Endodermal cell (in vitro differentiated cells): ENCODE results near the gene PTGER3. TPM values are rescaled to one million over a fixed set of nuclear protein-coding genes. Genes with fewer than 3 reads are reported as not detected.

Source experiments
- DNase-seq: peaks from one replicate; pipeline ENCODE4 v3.0.0-alpha.2; 2017
- H3K27ac ChIP-seq: 2 replicates; pipeline ENCODE4 v1.5.1; 2013; ENCODE audit warnings: mild to moderate bottlenecking, low read depth, low read length, moderate library complexity
- H3K27me3 ChIP-seq: 2 replicates; pipeline ENCODE4 v1.6.1; 2013; ENCODE audit warnings: mild to moderate bottlenecking, low read length, moderate library complexity; ENCODE audit not compliant: insufficient read depth, control insufficient read depth, poor library complexity, severe bottlenecking
- H3K36me3 ChIP-seq: 2 replicates; pipeline ENCODE4 v1.7.0; 2013; ENCODE audit warnings: mild to moderate bottlenecking, low read length, moderate library complexity; ENCODE audit not compliant: control insufficient read depth, insufficient read depth
- H3K4me1 ChIP-seq: one replicate; pipeline ENCODE4 v1.7.0; 2013; ENCODE audit warnings: low read length; ENCODE audit not compliant: control insufficient read depth, insufficient read depth
- H3K4me3 ChIP-seq: 2 replicates; pipeline ENCODE4 v1.5.1; 2013; ENCODE audit warnings: mild to moderate bottlenecking, low read length, moderate library complexity
- H3K9ac ChIP-seq: 2 replicates; pipeline ENCODE4 v1.6.1; 2013; ENCODE audit warnings: mild to moderate bottlenecking, low read length, moderate library complexity; ENCODE audit not compliant: poor library complexity, severe bottlenecking; ENCODE audit errors: extremely low read depth
- H3K9me3 ChIP-seq: 2 replicates; pipeline ENCODE4 v1.6.1; 2013; ENCODE audit warnings: mild to moderate bottlenecking, low read length, moderate library complexity; ENCODE audit not compliant: control insufficient read depth
- H3K27ac Mint-ChIP-seq: 2 replicates; pipeline ENCODE4 v1.8.0; 2020; ENCODE audit warnings: mixed read lengths
- H3K27me3 Mint-ChIP-seq: 2 replicates; pipeline ENCODE4 v1.8.0; 2021; ENCODE audit warnings: mild to moderate bottlenecking, mixed read lengths; ENCODE audit not compliant: insufficient read depth
- H3K36me3 Mint-ChIP-seq: 2 replicates; pipeline ENCODE4 v1.8.0; 2020; ENCODE audit warnings: low read depth, mixed read lengths
- H3K4me1 Mint-ChIP-seq: 2 replicates; pipeline ENCODE4 v1.8.0; 2020; ENCODE audit warnings: mixed read lengths
- H3K4me3 Mint-ChIP-seq: 2 replicates; pipeline ENCODE4 v1.8.0; 2020; ENCODE audit warnings: mild to moderate bottlenecking, moderate library complexity, mixed read lengths
- H3K9me3 Mint-ChIP-seq: 2 replicates; pipeline ENCODE4 v1.8.0; 2020; ENCODE audit warnings: mild to moderate bottlenecking, mixed read lengths
- WGBS, 2 experiments: methylation state at CpG; one replicate each; pipeline versions ENCODE4 v1.1.5 to v1.1.7; 2013; ENCODE audit warnings: missing lambda C conversion rate in 2 of 2, mixed read lengths in 1 of 2; ENCODE audit not compliant: insufficient coverage in 1 of 2, insufficient read length in 1 of 2; 5-methylcytosine and 5-hydroxymethylcytosine counted together
- total RNA-seq, 2 donors: library from RNA; stranded (reverse); fragmentation: NEBNext Ultra II Directional in 1 of 2; extraction: Animal tissue kit (Norgen Biotek cat#: 25700) in 1 of 2; gene quantifications; 2 replicates in 1 of 2; 3 replicates in 1 of 2; pipeline ENCODE4 v1.2.1, GENCODE V29; 2021
- TF ChIP-seq, protein P1 (sequence below): fragments of 200-600 bp; sonication (generic); conservative IDR thresholded peaks from 2 replicates; pipeline ENCODE4 v1.5.0; 2021; ENCODE audit warnings: antibody characterized with exemption, mild to moderate bottlenecking

The PTGER3 gene
- total RNA-seq, 2 donors from 2014 or later, result 0.13 to 0.18 TPM

DNA sequence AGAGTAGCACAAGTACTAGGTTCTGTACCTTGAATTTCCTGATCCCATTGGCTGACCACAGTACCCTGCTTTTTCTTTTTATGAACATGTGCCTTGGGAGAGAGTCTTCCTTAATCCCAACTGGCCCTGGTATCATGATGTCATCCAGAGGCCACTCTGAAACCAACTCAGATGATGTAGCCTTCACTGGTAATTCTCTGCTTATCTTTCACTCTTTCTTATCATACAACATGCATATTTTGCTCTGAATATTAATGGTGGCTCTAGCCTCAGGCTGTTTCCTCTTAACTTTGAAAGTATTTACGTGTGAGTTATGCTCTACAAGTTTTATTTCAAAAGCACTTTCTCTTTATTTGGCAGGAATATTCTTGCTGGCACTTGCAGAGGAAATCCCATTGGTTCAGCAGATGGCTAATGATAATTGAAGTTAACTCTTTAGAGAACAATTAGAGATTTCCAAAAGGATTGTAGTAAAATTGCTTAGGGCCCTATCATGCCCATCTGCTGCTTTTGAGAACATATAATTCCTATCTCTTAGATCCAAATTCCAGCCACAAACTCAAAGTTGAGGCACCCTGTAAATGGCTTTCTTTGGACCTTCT lies 86.1 kb downstream of the PTGER3 start:
- no peaks in the 10 kb centered on the region for H3K27me3 Mint-ChIP-seq
- H3K36me3 ChIP-seq, result no peaks in the 10 kb centered on the region
- H3K9ac ChIP-seq, result no peak overlapping the region
- no peak overlapping the region for H3K4me3 ChIP-seq
- no peak overlapping the region for H3K4me3 Mint-ChIP-seq
- no peak overlapping the region for H3K27ac Mint-ChIP-seq
- no peaks in the 10 kb centered on the region for H3K4me1 ChIP-seq
- H3K9me3 Mint-ChIP-seq, result no peaks in the 10 kb centered on the region
- DNase-seq, result no peak
- TF ChIP-seq, protein P1, sequence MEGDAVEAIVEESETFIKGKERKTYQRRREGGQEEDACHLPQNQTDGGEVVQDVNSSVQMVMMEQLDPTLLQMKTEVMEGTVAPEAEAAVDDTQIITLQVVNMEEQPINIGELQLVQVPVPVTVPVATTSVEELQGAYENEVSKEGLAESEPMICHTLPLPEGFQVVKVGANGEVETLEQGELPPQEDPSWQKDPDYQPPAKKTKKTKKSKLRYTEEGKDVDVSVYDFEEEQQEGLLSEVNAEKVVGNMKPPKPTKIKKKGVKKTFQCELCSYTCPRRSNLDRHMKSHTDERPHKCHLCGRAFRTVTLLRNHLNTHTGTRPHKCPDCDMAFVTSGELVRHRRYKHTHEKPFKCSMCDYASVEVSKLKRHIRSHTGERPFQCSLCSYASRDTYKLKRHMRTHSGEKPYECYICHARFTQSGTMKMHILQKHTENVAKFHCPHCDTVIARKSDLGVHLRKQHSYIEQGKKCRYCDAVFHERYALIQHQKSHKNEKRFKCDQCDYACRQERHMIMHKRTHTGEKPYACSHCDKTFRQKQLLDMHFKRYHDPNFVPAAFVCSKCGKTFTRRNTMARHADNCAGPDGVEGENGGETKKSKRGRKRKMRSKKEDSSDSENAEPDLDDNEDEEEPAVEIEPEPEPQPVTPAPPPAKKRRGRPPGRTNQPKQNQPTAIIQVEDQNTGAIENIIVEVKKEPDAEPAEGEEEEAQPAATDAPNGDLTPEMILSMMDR, result no peak
- 86 to 100% methylated on average over 1 of the region's 1 CpG for WGBS, 2 experiments
- H3K9me3 ChIP-seq, result no peaks in the 10 kb centered on the region
- H3K27me3 ChIP-seq, result no peaks in the 10 kb centered on the region
- H3K27ac ChIP-seq, result no peak overlapping the region
- no peaks in the 10 kb centered on the region for H3K36me3 Mint-ChIP-seq
- H3K4me1 Mint-ChIP-seq, result no peaks in the 10 kb centered on the region

DNA sequence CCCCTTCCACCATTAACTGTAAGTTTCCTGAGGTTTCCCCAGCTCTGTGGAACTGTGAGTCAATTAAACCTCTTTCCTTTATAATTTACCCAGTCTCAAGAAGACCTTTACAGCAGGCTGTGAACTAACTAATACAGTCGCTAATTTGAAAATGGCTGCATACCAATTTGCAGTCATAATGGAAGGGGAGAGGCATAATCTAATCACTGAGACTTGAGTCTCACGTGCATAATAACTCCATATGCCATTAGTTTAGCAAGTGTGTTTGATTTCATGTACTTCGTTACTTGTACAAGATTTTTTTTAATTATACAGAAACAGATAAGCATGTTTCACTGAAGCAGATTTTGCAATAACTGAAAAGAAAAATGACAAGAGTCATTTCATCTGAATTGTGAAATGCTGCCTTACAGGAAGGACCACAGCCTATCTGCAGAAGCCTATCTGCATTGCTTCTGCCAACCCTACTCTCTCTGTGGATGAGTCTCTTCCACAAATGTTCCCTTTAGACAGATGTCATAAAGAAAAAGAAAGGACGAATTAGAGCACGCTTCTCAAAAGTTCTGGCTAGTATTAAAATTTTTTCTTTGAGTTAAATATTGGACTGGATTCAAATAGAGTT lies 99.1 kb downstream of the PTGER3 start:
- no peak overlapping the region for H3K4me3 Mint-ChIP-seq
- Histone ChIP-seq H3K27me3 (no peaks in the 10 kb centered on the region), H3K9me3 (no peaks in the 10 kb centered on the region), H3K9ac (no peak overlapping the region), H3K4me1 (no peaks in the 10 kb centered on the region), H3K36me3 (no peaks in the 10 kb centered on the region), H3K27ac (no peak overlapping the region), H3K4me3 (no peak overlapping the region)
- H3K9me3 Mint-ChIP-seq, result no peaks in the 10 kb centered on the region
- 92 to 94% methylated on average over 2 to 5 of the region's 5 CpGs for WGBS, 2 experiments
- H3K27ac Mint-ChIP-seq, result no peak overlapping the region
- TF ChIP-seq, protein P1, result no peak
- DNase-seq, result no peak
- H3K36me3 Mint-ChIP-seq, result no peaks in the 10 kb centered on the region
- H3K27me3 Mint-ChIP-seq, result peaks cover 3% of the 10 kb centered on the region
- no peaks in the 10 kb centered on the region for H3K4me1 Mint-ChIP-seq

DNA sequence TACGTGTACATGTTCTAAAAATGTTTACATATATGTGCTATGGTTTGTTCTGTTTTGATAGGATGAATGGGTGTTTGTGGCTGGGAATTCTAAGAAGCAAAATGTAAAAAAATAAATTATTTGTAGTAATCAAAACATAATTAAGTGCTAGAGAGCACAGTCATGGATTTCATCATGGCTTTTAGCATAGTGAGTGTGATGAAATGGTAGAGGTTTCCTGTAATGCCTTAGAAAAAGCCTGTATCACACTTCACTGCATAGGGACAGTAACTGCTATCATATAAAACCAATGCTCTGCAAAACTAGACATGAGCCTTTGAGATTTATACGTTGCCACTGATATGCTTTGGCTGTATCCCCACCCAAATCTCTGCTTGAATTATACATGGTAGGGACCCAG lies 99.8 kb downstream of the PTGER3 start:
- no peak for DNase-seq
- no peaks in the 10 kb centered on the region for H3K36me3 ChIP-seq
- H3K4me1 ChIP-seq, result no peaks in the 10 kb centered on the region
- Mint-ChIP-seq H3K4me3 (no peak overlapping the region), H3K9me3 (no peaks in the 10 kb centered on the region), H3K36me3 (no peaks in the 10 kb centered on the region), H3K27me3 (peaks cover 3% of the 10 kb centered on the region), H3K4me1 (no peaks in the 10 kb centered on the region), H3K27ac (no peak overlapping the region)
- TF ChIP-seq, protein P1, result no peak
- H3K9me3 ChIP-seq, result no peaks in the 10 kb centered on the region
- no peak overlapping the region for H3K4me3 ChIP-seq
- WGBS, 2 experiments, result 98 to 100% methylated on average over 1 to 2 of the region's 2 CpGs
- H3K27ac ChIP-seq, result no peak overlapping the region
- no peaks in the 10 kb centered on the region for H3K27me3 ChIP-seq
- no peak overlapping the region for H3K9ac ChIP-seq
